HG03575 (cell line): Measurements from ENCODE around the gene COX5A.

Source experiments
- ATAC-seq: cut with Tn5 transposase; IDR thresholded peaks from one replicate; pipeline ENCODE4 v1.9.1; 2021; ENCODE audit not compliant: unreplicated experiment, insufficient number of reproducible peaks, low FRiP score; ENCODE audit errors: extremely low read depth

Gene COX5A

GRCh38 chr15:74884428-74885223 is 53.2 kb downstream of the COX5A start:
- no peak for ATAC-seq

- ATAC-seq: no peak
Measured at GRCh38 chr15:74882528-74882927, 55.3 kb downstream of the COX5A start.

- no peak for ATAC-seq
Measured at GRCh38 chr15:74878273-74878672, 59.6 kb downstream of the COX5A start.

- ATAC-seq: no peak
Measured at GRCh38 chr15:74873756-74874424, 64.0 kb downstream of the COX5A start.

- ATAC-seq: peak; percentile 36
Measured at GRCh38 chr15:74873036-74873755, 64.7 kb downstream of the COX5A start, which contains the start of gene SCAMP2. Gene SCAMP2 (minus strand): TSS chr15:74873365. CDS start chr15:74873255, 110 bp downstream.

GRCh38 chr15:74872702-74873035 is 65.2 kb downstream of the COX5A start:
- no peak for ATAC-seq

GRCh38 chr15:74870436-74871215 is 67.2 kb downstream of the COX5A start:
- ATAC-seq: no peak
